ENCODE results near the gene PPM1H.
A peak's percentile ranks its signal among the peaks of the same experiment; 100 is the strongest.

Gene PPM1H

DNA sequence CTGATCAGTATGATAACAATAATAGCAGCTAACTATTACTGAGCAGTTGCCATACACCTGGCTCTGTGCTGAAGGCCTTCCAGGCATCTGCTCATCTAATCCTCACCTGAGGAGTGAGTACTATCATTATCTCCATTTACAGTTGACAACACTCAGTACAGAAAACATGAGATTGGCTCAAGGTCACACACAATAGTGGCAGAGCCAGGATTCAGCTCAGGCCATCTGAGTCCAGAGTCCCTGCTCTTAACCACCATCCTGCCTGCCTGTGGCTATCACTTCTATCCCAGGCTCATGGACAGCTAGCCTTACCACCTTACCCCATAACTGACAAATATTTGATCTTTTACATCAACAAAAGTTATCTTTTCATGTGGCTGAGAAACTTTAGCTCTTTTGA lies 155.5 kb downstream of the PPM1H start:
- Histone ChIP-seq H3K14ac (ENCODE audit: low read length) (no peak overlapping the region), H3K4ac (ENCODE audit: low read length) (no peak overlapping the region), H2AK5ac (ENCODE audit: low read depth, low read length) (no peak overlapping the region), H3K23ac (ENCODE audit: low read depth, low read length, poor library complexity) (no peak overlapping the region), H3K4me3 (ENCODE audit: low read length in 2 of 2) (no peak overlapping the region), H2BK5ac (ENCODE audit: low read length) (no peak overlapping the region), H4K8ac (ENCODE audit: low read depth, low read length) (no peak overlapping the region), H3K79me1 (ENCODE audit: low read depth, low read length) (no peaks in the 10 kb centered on the region), H3K18ac (ENCODE audit: low read length) (no peak overlapping the region), H3K27ac (replicated peaks; ENCODE audit: low read length) (no peak overlapping the region), H3K9ac (ENCODE audit: low read depth, low read length, poor library complexity) (no peak overlapping the region), H3K4me2 (ENCODE audit: insufficient read depth, low read length, poor library complexity, severe bottlenecking) (no peak overlapping the region), H3K9me3 (replicated peaks in 1 of 2; ENCODE audit: control insufficient read depth in 2 of 2, insufficient read depth in 1 of 2, low read depth in 1 of 2, low read length in 2 of 2) (no peaks in the 10 kb centered on the region), H4K91ac (ENCODE audit: low read depth, low read length, poor library complexity) (no peak overlapping the region), H3K4me1 (ENCODE audit: control insufficient read depth in 2 of 2, insufficient read depth in 1 of 2, low read depth in 1 of 2, low read length in 2 of 2) (peaks cover 0 to 2% of the 10 kb centered on the region in 2 donors), H2BK12ac (ENCODE audit: low read length) (no peak overlapping the region), H3K27me3 (ENCODE audit: control insufficient read depth in 3 of 3, insufficient read depth in 3 of 3, low read depth in 1 of 3, low read length in 3 of 3) (no peaks in the 10 kb centered on the region), H3K36me3 (replicated peaks in 1 of 2; ENCODE audit: control insufficient read depth in 2 of 2, insufficient read depth in 2 of 2, low read length in 2 of 2) (no peaks in the 10 kb centered on the region), H2BK120ac (ENCODE audit: low read depth, low read length) (no peak overlapping the region), H2BK15ac (ENCODE audit: low read length) (no peak overlapping the region), H2AFZ (ENCODE audit: low read length) (no peak overlapping the region)
- no peak for DNase-seq (ENCODE audit: low spot score)

DNA sequence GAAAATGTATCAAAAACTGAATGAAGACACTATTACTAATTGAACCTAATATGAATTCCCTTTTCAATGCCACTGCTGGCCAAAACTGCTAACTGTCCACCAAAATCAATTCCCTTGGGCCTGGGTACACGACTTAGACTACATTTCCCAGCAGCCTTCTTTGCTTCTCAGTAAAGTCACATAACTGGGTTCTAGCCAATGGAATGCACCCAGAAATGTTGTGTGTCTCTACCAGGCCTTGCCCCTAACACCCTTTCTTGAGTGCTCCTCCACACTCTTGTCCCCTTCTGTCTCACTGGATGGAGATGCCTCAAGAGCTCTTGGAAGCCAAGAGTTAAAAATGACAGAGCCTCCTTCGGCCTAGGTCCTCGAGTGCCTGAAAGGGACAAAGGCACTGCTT lies 156.8 kb downstream of the PPM1H start:
- no peak overlapping the region for H3K23ac ChIP-seq (ENCODE audit: low read depth, low read length, poor library complexity)
- no peak overlapping the region for H2BK12ac ChIP-seq (ENCODE audit: low read length)
- H3K9me3 ChIP-seq (replicated peaks in 1 of 2; ENCODE audit: control insufficient read depth in 2 of 2, insufficient read depth in 1 of 2, low read depth in 1 of 2, low read length in 2 of 2): no peaks in the 10 kb centered on the region
- no peak overlapping the region for H3K27ac ChIP-seq (replicated peaks; ENCODE audit: low read length)
- H3K4me3 ChIP-seq (ENCODE audit: low read length in 2 of 2): no peak overlapping the region
- no peak for DNase-seq (ENCODE audit: low spot score)
- no peak overlapping the region for H2BK120ac ChIP-seq (ENCODE audit: low read depth, low read length)
- H4K91ac ChIP-seq (ENCODE audit: low read depth, low read length, poor library complexity): no peak overlapping the region
- H3K36me3 ChIP-seq (replicated peaks in 1 of 2; ENCODE audit: control insufficient read depth in 2 of 2, insufficient read depth in 2 of 2, low read length in 2 of 2): no peaks in the 10 kb centered on the region
- H2AK5ac ChIP-seq (ENCODE audit: low read depth, low read length): no peak overlapping the region
- H3K27me3 ChIP-seq (ENCODE audit: control insufficient read depth in 3 of 3, insufficient read depth in 3 of 3, low read depth in 1 of 3, low read length in 3 of 3): no peaks in the 10 kb centered on the region
- no peak overlapping the region for H3K14ac ChIP-seq (ENCODE audit: low read length)
- H3K4ac ChIP-seq (ENCODE audit: low read length): no peak overlapping the region
- peaks cover 0 to 2% of the 10 kb centered on the region in 2 donors for H3K4me1 ChIP-seq (ENCODE audit: control insufficient read depth in 2 of 2, insufficient read depth in 1 of 2, low read depth in 1 of 2, low read length in 2 of 2)
- WGBS, 2 donors (ENCODE audit: extremely low coverage in 2 of 2, insufficient read length in 2 of 2, insufficient replicate concordance in 1 of 2): no CpG with 5 or more reads among the region's 3 CpGs
- H3K18ac ChIP-seq (ENCODE audit: low read length): no peak overlapping the region
- H3K79me1 ChIP-seq (ENCODE audit: low read depth, low read length): no peaks in the 10 kb centered on the region
- H2AFZ ChIP-seq (ENCODE audit: low read length): no peak overlapping the region
- no peak overlapping the region for H3K4me2 ChIP-seq (ENCODE audit: insufficient read depth, low read length, poor library complexity, severe bottlenecking)
- no peak overlapping the region for H2BK5ac ChIP-seq (ENCODE audit: low read length)
- no peak overlapping the region for H2BK15ac ChIP-seq (ENCODE audit: low read length)
- H4K8ac ChIP-seq (ENCODE audit: low read depth, low read length): no peak overlapping the region
- no peak overlapping the region for H3K9ac ChIP-seq (ENCODE audit: low read depth, low read length, poor library complexity)

DNA sequence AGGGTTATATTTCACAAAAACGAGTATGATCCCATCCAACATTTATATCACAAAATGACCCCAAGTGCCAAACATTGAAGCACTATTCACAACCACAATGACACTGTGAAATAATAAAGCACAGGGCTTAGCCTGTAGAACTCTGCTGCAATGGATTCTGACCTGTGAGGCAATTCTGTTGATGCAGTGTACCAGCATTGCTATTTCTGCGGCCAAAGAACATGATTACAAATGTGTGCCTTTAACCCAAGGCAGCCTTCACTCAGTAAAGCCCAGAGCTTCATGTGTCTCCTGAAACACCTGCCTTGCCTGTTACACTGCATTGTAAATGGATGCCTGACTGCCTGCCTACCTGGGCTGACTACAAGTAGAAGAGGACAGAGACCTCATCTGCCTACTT lies 158.0 kb downstream of the PPM1H start:
- peak overlapping the region; percentile 34 for H3K18ac ChIP-seq (ENCODE audit: low read length)
- no peak overlapping the region for H3K4ac ChIP-seq (ENCODE audit: low read length)
- H2BK15ac ChIP-seq (ENCODE audit: low read length): no peak overlapping the region
- H2BK120ac ChIP-seq (ENCODE audit: low read depth, low read length): no peak overlapping the region
- H3K79me1 ChIP-seq (ENCODE audit: low read depth, low read length): no peaks in the 10 kb centered on the region
- no peak overlapping the region for H3K4me3 ChIP-seq (ENCODE audit: low read length in 2 of 2)
- no peak overlapping the region for H3K14ac ChIP-seq (ENCODE audit: low read length)
- H2AFZ ChIP-seq (ENCODE audit: low read length): no peak overlapping the region
- H3K27me3 ChIP-seq (ENCODE audit: control insufficient read depth in 3 of 3, insufficient read depth in 3 of 3, low read depth in 1 of 3, low read length in 3 of 3): no peaks in the 10 kb centered on the region
- H3K4me2 ChIP-seq (ENCODE audit: insufficient read depth, low read length, poor library complexity, severe bottlenecking): no peak overlapping the region
- H2BK5ac ChIP-seq (ENCODE audit: low read length): no peak overlapping the region
- no CpG with 5 or more reads among the region's 2 CpGs for WGBS, 2 donors (ENCODE audit: extremely low coverage in 2 of 2, insufficient read length in 2 of 2, insufficient replicate concordance in 1 of 2)
- H2BK12ac ChIP-seq (ENCODE audit: low read length): peak overlapping the region; percentile 87
- no peaks in the 10 kb centered on the region for H3K36me3 ChIP-seq (replicated peaks in 1 of 2; ENCODE audit: control insufficient read depth in 2 of 2, insufficient read depth in 2 of 2, low read length in 2 of 2)
- peaks cover 0 to 2% of the 10 kb centered on the region in 2 donors for H3K4me1 ChIP-seq (ENCODE audit: control insufficient read depth in 2 of 2, insufficient read depth in 1 of 2, low read depth in 1 of 2, low read length in 2 of 2)
- no peak overlapping the region for H3K27ac ChIP-seq (replicated peaks; ENCODE audit: low read length)
- H3K9me3 ChIP-seq (replicated peaks in 1 of 2; ENCODE audit: control insufficient read depth in 2 of 2, insufficient read depth in 1 of 2, low read depth in 1 of 2, low read length in 2 of 2): no peaks in the 10 kb centered on the region
- H3K9ac ChIP-seq (ENCODE audit: low read depth, low read length, poor library complexity): no peak overlapping the region
- no peak overlapping the region for H3K23ac ChIP-seq (ENCODE audit: low read depth, low read length, poor library complexity)
- H2AK5ac ChIP-seq (ENCODE audit: low read depth, low read length): no peak overlapping the region
- no peak overlapping the region for H4K8ac ChIP-seq (ENCODE audit: low read depth, low read length)
- no peak for DNase-seq (ENCODE audit: low spot score)
- no peak overlapping the region for H4K91ac ChIP-seq (ENCODE audit: low read depth, low read length, poor library complexity)

DNA sequence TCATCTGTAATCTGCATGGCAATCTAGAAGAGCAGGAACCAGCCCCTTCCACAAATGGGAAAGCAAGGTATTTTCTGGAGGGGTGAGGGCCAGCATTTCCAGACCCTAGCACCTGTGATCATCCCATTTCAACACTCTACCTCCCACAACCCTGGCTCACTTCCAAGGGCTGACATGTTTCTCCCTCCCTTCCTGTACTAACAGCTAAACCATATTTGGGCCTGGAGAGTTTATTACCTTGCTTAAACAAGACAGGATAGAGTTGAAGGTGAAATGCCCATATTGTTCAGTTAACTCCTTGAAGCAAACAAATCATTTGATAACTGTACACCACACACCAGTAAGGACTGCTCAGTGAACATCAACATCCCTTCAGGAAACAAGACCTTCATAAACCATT lies 158.4 kb downstream of the PPM1H start:
- Histone ChIP-seq H2BK12ac (ENCODE audit: low read length) (no peak overlapping the region), H3K79me1 (ENCODE audit: low read depth, low read length) (no peaks in the 10 kb centered on the region), H2BK5ac (ENCODE audit: low read length) (no peak overlapping the region), H3K23ac (ENCODE audit: low read depth, low read length, poor library complexity) (no peak overlapping the region), H2BK15ac (ENCODE audit: low read length) (no peak overlapping the region), H3K4ac (ENCODE audit: low read length) (no peak overlapping the region), H3K27ac (replicated peaks; ENCODE audit: low read length) (no peak overlapping the region), H4K91ac (ENCODE audit: low read depth, low read length, poor library complexity) (no peak overlapping the region), H3K18ac (ENCODE audit: low read length) (no peak overlapping the region), H2AK5ac (ENCODE audit: low read depth, low read length) (no peak overlapping the region), H3K27me3 (ENCODE audit: control insufficient read depth in 3 of 3, insufficient read depth in 3 of 3, low read depth in 1 of 3, low read length in 3 of 3) (no peaks in the 10 kb centered on the region), H3K4me3 (ENCODE audit: low read length in 2 of 2) (no peak overlapping the region), H4K8ac (ENCODE audit: low read depth, low read length) (no peak overlapping the region), H2AFZ (ENCODE audit: low read length) (no peak overlapping the region), H3K4me2 (ENCODE audit: insufficient read depth, low read length, poor library complexity, severe bottlenecking) (no peak overlapping the region), H3K9me3 (replicated peaks in 1 of 2; ENCODE audit: control insufficient read depth in 2 of 2, insufficient read depth in 1 of 2, low read depth in 1 of 2, low read length in 2 of 2) (no peaks in the 10 kb centered on the region), H2BK120ac (ENCODE audit: low read depth, low read length) (no peak overlapping the region), H3K9ac (ENCODE audit: low read depth, low read length, poor library complexity) (no peak overlapping the region), H3K14ac (ENCODE audit: low read length) (no peak overlapping the region), H3K4me1 (ENCODE audit: control insufficient read depth in 2 of 2, insufficient read depth in 1 of 2, low read depth in 1 of 2, low read length in 2 of 2) (peaks cover under 1 to 2% of the 10 kb centered on the region in 2 donors), H3K36me3 (replicated peaks in 1 of 2; ENCODE audit: control insufficient read depth in 2 of 2, insufficient read depth in 2 of 2, low read length in 2 of 2) (no peaks in the 10 kb centered on the region)
- DNase-seq (ENCODE audit: low spot score): no peak

Data from neuronal stem cell (in vitro differentiated cells).